ENCODE results near the gene CD46.

The CD46 gene

DNA sequence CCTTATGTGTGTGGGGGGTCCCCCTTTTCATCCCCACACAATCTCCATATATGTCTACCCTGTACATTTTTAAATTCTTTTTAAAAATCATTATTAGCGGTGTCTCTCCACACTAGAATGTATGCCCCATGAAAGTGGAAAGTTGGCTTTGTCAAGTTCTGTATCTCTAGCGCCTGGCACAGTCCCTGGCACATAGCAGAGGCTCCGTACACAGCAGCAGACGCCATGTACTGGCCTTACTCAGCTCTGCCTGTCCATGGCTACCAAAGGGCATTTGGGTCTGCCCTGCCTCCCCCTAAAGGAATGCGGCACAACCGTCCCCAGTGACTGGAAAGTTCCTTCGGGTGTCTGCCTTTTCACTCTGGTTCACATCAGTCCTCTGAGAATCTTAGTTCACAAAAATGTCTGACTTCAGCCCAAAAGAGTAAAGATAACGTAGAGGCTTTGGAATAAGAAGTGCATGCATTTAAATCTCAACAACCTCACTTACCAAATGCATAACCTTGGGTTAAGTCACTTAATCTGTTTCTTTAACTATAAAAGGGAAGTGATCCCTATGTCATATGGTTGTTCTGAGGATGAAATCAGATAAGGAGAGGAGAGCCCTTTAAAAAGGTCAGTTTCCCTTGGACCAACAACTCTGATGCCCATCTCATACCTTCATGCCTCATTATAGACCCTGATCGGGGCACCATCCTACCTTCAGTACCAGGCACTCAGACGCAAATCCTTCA is 61.1 kb downstream of the CD46 start:
- DNase-seq (ENCODE audit: low read depth) = no peak
- TF ChIP-seq CTCF (IDR thresholded peaks at IDR 0.05; ENCODE audit: insufficient read depth, low read depth, low read length, missing control alignments) = no peak
- no peak overlapping the region for H3K4me3 ChIP-seq (ENCODE audit: low read length)

- DNase-seq (ENCODE audit: low read depth) = no peak
- no peak overlapping the region for H3K4me3 ChIP-seq (ENCODE audit: low read length)
- no peak for TF ChIP-seq CTCF (IDR thresholded peaks at IDR 0.05; ENCODE audit: insufficient read depth, low read depth, low read length, missing control alignments)
These were observed 61.6 kb downstream of the CD46 start for GRCh38 chr1:207813512-207813881.

DNA sequence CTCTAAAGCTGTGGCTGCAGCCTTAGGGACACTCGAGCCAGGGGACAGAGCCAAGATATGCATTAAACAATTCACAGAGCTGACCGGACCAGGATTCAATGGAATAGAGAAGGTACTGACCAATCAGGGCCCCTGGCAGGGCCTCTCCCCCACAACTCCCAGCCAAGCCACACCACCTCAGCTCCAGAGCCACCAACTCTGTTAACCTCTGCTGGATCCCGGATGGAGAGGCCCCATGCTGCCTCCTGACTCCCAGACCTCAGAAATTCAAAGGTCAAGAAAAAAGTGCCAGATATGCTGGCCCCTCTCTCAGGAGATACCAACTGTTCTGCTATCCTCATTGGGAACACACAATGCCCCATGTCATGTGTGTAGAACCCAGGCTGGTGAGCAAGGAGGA is 62.1 kb downstream of the CD46 start:
- TF ChIP-seq CTCF (IDR thresholded peaks at IDR 0.05; ENCODE audit: insufficient read depth, low read depth, low read length, missing control alignments) = no peak
- no peak for DNase-seq (ENCODE audit: low read depth)
- no peak overlapping the region for H3K4me3 ChIP-seq (ENCODE audit: low read length)

- DNase-seq (ENCODE audit: low read depth) = no peak
- TF ChIP-seq CTCF (IDR thresholded peaks at IDR 0.05; ENCODE audit: insufficient read depth, low read depth, low read length, missing control alignments) = no peak
- H3K4me3 ChIP-seq (ENCODE audit: low read length) = no peak overlapping the region
These were observed 62.6 kb downstream of the CD46 start for GRCh38 chr1:207814469-207814868.

DNA sequence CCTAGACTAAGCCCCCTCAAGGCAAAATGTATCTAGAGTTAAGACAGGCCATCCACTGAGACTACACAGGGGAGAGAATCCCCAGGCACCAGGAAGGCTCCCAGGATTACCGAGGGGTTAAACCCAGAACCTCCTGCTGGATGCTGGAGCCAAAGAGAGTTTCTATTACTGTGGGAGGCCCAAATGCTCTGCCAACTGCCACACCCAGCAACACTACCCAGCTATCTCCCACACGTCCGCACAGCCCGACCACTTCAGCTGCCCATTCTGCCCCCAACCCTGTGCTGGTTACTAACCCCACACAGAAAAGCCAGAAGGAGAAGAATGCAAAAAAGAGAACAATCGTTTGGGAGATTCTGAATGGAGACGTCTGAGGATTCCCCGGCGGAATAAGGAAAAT is 63.6 kb downstream of the CD46 start:
- DNase-seq (ENCODE audit: low read depth) = no peak
- TF ChIP-seq CTCF (IDR thresholded peaks at IDR 0.05; ENCODE audit: insufficient read depth, low read depth, low read length, missing control alignments) = no peak
- H3K4me3 ChIP-seq (ENCODE audit: low read length) = no peak overlapping the region

- peak; percentile 62 for DNase-seq (ENCODE audit: low read depth)
- H3K4me3 ChIP-seq (ENCODE audit: low read length) = no peak overlapping the region
- TF ChIP-seq CTCF (IDR thresholded peaks at IDR 0.05; ENCODE audit: insufficient read depth, low read depth, low read length, missing control alignments) = no peak
These were observed 64.0 kb downstream of the CD46 start for GRCh38 chr1:207815913-207816291.

GRCh38 chr1:207817166-207817565 is 65.3 kb downstream of the CD46 start:
- no peak overlapping the region for H3K4me3 ChIP-seq (ENCODE audit: low read length)
- no peak for TF ChIP-seq CTCF (IDR thresholded peaks at IDR 0.05; ENCODE audit: insufficient read depth, low read depth, low read length, missing control alignments)
- DNase-seq (ENCODE audit: low read depth) = no peak

All from epithelial cell of esophagus (primary cell).